Measurements from ENCODE around the gene MAPK12.
A peak's percentile ranks its signal among the peaks of the same experiment; 100 is the strongest.

MAPK12 gene

DNA sequence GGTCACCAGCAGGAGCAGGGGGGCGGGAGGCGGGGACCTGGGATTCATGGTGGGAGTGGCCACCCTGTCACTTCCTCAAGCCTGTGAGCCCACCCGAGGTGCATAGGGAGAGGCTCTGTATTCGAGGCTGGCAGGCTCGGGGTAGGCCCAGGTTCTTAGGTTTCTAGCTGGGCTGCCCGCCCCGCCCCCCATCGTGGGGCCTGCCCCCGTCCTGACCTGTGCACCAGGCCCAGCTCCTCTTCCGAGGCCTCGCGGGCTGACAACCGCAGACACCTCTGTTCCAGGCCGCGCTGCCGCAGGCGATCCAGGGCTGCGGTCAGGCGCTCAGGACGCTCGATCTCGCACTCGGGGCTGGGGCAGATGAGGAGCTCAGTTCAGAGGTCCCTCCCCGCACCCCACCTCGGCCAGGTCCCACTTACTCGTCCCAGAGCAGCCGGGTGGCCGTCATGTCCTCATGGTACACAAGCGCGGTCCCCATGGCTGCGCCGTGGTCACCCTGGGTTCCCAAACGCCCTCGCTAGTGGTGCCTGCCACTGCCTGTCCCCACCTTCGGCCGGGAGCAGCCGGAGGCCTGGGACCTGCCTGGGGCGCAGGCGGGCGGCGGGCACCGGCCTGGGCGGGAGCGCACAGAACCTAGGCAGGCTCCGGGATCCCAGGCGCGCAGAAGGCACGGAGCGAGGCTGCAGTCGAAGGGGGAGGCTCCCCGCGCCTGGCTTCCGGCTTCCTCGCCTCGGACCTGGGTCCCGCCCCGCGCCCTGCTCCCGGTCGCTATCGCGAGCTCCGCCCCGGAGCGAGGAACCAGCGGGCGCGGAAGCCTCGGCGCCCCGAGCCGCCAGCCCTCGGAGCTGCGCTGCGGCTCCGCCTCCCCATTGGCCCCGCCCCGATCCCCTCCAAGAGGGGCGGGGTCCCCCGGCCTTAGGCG, 10.7 kb downstream of the MAPK12 start, which contains the start of gene HDAC10:
TSS of gene HDAC10 (minus strand) at position 711 of the 922 bp plus-strand sequence. CDS start at position 478, 233 bp downstream.
- DNase-seq: peak; percentile 77

DNA sequence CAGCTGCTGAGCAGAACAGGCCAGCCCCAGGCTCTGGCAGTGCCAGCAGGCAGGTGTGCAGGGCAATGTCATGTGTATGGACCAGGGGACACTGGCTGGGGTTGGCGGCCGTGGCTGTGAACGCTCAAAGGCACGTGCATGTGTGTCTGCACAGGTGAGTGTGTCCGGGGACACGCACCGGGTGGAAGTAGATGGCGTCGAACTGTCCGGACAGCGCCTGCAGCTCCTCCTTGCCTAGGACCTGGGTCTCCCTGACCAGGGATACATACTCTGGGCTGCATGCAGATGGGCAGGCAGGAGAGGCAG, 11.3 kb downstream of the MAPK12 start:
- DNase-seq: no peak

DNA sequence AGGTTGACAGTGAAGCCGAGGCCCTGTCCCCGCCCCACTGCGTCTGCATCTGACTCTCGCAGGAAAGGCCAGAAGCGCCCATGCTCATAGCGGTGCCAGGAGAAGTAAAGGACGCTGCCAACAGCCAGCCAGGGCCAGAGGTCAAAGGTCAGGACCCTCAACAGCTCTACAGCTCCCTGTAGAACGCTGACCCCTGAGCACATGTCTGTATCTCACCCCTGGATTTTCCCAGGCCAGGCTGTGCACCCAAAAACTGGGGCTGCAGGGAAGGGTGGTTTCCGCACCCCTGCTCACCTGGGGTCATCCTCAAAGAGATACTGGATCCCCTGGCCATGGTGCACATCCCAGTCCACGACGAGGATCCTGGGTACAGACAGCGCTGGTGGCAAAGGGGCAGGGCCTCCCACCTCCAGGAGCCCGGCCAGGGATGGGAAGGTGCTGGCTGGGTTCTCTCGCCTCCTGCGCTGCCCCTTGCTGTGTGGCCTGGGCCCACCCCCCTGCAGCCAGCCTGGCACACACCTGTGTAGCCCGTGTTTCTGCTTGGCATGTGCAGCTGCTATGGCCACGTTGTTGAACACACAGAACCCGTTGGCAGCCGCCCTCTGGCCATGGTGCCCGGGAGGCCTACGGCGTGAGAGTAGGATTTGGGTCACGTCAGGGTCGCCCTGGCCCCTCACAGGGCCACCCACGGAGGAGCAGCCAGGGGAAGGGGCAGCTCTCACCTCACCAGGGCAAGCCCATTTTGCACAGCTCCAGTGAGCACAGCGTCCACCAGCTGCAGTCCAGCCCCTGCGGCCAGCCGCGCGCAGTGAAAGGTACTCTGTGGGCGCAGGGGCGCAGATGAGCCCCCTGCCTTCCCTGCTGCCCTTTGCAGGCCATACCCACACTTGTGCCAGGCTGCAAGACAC, 11.9 kb downstream of the MAPK12 start:
- DNase-seq: no peak

DNA sequence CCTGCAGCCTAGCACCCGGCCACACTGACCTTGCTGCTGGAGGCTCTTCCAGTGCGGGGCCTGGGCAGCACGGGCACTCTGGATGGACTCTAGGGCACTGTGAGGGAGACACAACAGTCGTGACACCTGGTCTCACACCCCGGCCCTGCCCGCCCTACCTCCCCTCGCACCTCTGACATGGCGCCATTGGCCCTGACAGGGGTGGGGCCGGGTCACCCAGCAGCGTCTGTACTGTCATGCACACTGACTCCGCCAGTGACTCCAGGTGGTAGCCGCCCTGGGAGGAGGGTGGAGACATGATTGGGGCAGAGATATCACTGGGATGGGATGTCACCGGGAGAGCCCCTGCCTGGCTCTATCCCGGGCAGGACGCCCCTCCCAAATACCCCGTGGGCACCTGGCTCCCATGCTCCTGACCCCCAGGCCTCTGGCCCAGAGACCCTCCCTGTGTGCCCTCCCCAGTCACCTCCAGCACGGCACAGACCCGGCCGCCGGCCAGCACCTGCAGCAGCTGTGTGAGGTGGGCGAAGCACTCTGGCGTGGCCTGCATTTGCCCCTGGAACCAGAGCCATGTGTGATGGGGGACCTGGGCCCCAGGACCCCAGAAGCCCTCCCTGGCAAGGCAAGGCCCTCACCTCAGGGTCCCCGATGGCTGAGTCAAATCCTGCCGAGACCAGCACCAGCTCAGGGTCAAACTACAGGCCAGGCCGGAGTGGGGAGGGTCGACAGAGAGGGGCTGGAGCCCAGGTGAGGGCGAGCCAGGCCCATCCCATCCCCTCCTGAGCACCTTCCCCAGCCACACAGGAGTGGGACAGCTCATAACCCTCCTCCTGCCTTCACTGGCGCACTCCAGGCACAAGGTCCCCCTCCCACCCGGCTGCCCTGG, 13.0 kb downstream of the MAPK12 start:
- no peak for DNase-seq

DNA sequence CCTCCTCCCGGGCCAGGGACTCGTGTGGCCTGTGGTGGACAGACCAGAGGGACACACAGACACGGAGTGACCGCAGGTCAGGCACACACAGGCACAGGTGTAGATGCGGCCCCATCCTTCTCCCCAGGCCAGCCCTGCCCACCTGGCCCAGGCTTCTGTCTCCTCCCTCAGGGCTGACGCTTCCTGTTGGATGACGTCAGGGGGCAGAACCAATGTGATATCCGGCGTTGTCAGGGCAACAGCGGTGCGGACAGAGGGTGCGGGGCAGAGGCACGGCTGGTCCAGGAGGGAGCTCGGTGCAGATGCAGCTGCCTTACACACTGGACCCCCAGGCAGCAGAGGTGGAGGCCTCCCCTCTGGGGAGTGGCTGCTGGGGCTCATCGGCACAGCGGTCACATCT, 13.7 kb downstream of the MAPK12 start:
- no peak for DNase-seq

DNA sequence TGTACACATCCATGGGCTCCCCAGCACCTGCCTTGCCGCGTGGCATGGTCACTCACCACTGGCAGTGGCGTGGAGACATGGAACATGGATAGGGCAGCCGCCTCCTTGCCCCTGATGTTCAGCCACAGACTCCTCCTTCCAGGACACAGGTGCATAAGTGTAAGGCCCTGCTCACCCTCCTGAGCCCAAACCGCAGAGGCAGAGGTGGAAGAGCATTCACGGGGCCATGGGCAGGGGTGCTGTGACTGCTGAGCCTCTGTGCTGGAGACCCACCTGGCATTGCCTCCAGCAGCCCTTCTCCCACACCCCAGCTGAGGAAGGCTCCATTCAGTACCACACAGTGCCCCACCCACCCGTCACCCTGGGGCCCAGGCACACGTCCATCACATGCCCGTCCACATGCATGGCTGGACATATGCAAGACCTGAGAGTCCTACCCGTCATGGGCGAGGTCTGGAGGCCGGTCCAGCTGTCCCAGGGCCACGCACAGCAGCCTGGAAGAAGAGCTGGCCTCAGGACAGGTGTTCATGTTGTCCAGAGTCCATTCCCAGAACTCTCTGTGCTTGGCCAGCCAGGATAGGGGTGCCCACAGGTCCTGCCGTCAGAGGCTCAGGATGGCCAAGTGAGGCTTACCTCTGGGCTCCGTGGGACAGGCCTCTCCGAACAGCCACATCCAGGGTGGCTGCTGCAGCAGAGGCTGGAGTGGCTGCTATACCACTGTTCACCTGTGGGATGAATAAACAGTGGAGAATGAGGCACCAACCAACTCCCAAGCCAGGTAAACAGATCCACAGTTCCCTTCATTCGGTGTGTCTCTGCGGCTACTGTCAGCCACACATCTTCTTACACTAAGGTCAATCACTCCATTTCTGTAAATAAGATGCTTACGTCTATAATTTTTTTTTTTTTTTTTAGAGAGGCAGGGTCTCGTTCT, 15.0 kb downstream of the MAPK12 start:
- DNase-seq: no peak

DNA sequence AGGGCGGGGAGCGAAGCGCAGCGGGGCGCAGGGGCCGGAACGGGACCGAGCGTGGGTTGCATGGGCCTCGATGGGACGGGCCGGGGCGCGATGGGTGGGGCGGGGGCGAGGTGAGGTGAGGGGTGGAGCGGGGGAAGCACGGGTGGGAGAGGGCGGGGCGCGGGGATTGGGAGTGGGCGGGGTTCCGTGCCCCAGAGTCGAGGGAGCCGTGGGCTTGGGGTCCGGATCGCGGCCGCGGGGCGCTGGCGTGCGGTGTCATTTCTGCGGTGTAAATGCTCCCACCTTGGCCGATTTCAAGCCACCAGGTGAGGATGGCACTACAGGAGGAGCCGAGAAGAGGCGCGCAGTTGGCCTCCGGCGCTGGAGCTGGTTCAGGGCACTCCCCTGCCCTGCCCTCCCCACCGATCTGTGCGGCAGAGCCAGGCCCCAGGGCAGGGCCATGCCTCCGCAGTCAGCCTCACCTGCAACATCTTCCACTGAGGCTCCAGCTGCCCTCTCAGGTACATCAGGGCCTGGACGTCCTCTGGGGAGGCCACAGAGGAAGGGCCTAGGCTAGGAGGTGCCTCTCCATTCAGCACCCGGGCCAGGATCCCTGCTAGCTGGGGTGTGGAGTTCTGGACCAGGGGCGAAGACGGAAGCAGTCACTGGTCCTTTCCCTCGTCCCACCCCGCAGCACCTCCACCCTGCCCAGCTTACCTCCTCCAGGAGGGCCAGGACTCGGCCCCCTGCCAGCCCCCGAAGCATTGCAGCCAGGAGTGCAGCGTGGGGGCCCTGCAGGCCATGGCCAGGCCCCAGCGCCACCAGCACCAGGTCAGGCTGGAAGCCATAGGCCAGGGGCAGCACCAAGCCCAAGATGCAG, 16.0 kb downstream of the MAPK12 start:
- no peak for DNase-seq

DNA sequence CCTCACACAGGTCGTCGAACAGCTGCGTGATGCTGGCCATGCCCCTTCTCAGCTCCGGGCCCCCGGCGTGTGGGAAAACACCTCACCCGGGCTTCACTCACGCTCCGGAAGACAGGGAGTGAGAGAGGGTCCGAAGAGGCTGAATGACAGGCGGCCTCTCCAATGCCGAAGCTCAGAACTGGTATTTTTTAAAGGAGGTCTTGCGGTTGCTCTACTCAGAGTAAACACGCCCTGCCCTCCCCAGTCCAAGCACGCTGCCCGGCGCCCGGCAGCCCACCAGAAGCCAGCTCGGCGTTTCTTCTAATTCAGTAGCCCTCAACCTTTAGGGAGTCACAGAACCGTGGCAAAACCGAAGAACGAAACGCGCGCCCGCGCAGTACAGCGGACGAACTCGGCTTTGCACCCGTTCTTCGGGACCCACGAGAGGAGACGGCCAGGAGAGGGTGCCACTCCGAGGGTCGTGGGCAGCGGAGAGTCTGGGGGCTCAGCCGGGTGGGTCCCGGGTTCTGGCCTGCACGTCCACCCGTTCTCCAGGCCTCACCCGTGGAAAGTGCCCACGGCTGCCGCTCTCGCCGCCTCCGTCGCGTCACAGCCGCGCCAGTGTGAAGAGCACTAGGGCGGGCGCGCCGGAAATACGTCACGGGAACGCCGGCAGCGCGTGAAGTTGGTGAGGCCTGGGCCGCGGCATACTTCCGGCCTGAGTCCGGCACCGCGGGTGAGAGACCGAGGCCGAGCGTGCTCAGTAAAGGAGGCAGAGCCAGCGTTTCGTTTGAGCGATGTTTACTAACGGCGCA, 16.9 kb downstream of the MAPK12 start, which contains the start of gene TUBGCP6:
TSS of gene TUBGCP6 (minus strand) at position 604 of the 794 bp plus-strand sequence. CDS start at position 40, 564 bp downstream.
- DNase-seq: peak; percentile 94

DNA sequence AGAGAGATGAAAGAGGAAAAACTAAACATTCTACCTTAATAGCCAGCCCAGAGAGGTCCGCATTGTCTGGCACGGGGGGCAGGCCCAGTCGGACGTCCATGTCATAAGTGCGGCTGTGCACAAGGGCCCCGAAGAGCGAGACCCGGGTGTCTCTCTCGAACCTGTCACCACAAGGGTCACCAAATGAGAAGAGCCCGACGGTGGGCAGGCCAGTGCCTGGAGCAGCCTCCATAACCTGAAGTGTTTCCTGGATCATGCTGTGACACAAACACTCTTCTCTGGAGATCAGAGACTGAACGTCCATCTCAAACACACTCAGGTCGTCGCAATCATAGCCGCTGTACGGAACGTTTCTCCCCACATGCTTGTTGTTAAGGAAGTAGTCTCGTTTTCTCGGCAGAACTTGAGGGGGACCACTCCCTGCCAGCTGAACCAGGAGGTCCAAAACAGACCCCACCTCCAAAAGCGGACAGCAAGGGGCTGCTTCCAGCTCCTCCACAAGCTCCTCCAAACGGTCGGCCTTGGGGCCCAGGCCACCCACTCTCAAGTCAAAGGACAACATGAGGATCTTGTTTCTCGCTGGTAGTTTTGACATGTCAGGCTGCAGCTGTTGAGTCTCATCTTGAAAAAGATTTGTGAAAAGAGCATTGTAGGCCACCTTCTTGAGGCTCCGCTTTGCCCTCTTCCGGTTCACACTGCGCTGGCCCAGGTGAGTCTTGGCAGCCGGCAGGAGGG, 17.6 kb downstream of the MAPK12 start:
- DNase-seq: no peak

DNA sequence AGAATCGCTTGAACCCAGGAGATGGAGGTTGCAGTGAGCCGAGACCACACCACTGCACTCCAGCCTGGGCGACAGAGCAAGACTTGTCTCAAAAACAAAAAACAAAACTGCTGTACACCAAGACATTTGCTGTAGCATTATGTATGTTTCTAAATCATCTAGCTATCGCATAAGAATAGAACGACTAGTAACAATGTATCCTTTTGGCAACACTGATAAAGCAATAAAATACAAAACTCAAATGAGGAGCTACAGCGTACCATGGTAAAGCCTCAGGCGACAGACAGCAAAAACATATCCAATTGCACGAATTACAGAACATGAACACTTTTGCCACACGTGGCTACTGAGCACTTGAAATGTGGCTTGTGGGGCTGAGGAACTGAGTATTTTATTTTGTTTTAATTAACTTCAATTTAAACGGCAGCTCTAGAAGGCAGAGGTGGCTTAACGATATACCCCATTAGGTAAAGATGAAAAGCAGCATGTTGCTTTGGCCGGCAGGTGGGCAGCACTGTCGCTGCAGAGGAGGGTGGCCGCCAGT, 19.0 kb downstream of the MAPK12 start:
- no peak for DNase-seq

DNA sequence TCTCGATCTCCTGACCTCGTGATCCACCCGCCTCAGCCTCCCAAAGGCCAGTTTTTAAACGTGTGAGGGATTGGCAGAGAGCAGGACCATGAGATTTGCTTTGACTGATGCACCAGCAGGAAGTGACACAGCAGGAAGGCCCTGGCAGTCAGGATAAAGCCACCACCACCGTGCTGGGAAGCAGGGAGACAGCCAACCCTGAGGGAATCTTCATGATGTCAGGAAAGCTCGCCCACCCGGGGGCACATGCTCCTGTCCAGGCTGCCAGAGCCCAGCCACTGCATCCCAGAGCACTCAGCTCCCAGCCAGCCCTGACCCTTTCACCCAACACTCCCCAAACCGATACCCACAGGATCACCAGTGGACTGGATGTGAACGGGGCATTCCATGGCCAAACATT, 22.7 kb downstream of the MAPK12 start:
- DNase-seq: no peak

DNA sequence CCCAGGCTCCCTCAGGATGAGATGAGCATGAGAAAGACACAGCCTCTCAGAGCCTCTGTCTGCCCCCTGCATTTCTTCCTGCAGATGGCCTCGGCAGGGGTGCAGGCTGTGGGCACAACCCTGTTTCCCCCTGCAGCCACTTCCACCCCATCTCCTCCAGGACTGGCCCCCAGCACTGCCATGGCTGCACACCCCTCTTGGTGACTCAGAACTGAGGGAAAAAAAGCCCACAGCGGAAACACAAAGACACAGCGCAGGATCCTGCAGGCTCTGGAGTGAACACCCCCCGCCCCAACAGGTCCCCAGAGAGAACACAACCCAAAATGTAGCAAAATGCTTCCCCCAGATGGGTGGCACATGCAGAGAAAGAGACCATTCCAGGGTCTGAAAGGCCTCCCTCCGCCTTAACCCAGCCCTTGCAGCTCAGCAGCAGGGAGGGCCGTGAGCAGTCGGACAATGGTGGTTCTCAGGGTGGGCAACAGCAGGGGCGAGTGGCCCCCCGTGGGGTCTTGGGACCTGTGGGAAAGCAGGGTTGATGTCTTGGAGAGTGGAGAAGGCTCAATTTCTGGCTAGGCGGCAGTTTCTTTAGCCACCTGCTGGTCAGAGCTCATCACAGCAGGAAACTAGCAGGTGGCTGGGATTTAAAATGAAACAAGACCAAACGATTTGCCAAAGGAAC, 24.6 kb downstream of the MAPK12 start:
- no peak for DNase-seq

DNA sequence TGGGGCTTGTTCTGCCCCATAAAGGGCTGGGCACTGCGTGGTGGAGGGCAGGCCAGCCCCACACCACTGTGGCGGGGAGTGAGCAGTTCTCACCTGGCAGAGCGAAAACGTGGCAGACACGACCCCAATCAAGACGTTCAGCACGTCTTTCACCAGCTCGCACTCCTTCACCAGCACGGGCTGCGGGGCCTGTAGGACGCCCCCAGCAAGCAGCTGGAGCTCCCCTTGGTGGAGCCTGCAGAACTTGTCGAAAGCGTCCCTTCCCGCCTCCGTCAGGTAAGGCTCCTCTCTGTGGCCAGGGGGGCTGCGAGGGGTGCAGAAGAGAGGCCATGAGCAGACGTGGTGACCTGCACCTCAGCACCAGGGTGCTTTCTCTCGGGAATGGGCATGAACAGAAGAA, 28.3 kb downstream of the MAPK12 start:
- no peak for DNase-seq

DNA sequence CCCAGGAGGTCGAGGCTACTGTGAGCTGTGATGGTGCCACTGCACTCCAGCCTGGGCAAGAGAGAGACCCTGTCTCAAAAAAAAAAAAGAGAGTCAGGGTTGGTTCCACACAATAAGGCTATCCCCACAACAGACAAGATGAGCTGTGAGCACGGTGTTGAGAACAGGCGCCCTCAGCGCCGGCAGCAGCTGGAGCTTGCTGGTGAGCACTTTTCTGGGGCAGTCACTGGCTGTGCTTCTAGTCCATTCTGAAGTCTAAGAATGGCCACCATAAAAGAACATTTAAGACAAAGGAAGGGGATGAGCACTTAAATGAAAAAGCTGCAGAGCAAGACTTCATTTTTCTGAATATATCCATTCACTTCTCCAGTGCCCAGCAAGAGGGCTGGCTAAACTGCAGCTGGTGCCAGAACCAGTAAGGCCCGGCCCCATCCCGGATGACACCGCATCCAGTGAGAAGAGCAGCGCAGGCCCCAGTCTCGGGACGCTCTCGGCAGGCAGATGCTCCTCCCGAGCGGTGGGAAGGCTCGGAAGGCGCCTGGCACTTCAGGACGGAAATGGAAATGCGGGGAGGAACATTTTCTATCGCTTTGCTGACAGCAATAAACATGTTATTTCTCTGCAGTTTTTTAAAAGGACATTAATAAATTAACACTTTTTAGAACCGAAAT, 28.9 kb downstream of the MAPK12 start:
- DNase-seq: no peak

DNA sequence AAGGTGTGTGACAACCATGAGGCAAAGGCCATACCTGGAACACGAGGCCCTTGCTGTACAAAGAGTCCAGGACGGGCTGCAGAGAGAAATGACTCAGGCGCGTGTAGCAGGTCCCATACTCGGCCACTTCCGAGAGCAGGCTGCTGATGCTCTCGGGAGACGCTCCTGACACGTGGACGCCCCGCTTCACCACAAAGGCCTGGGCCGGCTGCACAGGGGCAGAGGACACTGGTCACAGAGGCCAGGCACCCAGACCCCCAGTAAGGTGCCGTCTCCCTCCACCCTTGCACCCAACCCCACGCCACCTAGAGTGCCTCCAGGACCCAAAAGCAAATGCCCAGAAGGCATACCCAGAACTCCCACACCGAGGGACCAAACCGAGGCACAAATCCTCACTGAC, 32.1 kb downstream of the MAPK12 start:
- no peak for DNase-seq

DNA sequence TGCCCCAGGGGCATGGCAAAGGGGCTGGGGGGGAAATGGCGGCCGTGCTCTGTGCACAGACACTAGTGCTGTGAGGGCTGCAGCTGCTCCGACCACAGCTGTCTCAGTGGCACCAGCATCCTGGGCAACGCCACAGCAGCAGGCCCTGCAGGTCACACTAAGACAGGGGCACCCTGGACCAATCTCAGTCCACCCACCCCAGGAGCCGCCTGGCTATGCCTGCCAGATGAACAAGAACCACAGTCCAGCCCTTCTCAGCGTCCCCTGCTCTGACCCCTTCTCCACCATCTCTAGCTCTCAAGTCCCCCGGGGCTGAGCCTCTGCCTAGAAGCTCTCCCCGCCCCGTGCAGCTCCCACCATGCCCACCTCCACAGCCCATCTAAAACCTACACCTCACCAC, 33.1 kb downstream of the MAPK12 start:
- DNase-seq: no peak

DNA sequence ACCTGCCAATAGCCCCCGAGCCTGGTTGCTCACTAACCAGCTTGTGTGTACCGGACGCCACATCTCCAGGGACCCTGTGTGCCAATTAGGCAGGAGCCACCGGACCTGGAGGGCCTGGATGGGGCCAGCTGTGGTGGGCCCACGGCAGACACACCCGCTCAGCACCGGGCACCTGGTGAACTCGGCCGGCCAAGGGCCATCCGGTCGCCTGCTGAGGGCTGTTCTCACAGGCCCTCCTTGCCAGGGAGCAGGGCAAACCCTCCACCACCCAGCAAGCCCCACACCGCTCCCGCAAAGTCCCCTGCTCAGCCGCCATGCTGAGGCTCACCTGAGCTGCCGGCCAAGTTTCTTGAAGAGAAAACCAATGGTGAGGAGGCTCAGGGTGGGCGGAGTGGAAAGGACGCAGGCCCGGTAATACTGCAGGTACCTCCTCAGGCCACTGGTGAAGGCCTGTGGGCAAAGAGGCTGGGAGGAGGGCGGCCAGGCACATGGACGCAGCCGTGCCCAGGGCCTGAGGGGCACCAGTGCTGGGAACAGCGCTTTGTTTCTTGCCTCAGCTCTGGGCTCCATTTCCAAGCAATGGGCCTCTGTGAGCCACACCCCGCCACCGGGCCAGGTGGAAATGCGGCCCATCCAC, 33.8 kb downstream of the MAPK12 start:
- DNase-seq: no peak
